Breast epithelium (tissue), 4 donors: ENCODE results near the gene PACSIN3. TPM values are rescaled to one million over a fixed set of nuclear protein-coding genes. Genes with fewer than 3 reads are reported as not detected.

Experiments
- DNase-seq, 2 donors: peaks; one replicate each; pipeline ENCODE4 v3.0.0-alpha.2; 2019; ENCODE audit warnings: low spot score in 2 of 2
- H3K27ac ChIP-seq, 2 donors: fragments of 200-600 bp; sonication (generic) in 1 of 2; one replicate each; pipeline ENCODE4 v1.5.1; 2016 to 2019; ENCODE audit warnings: mild to moderate bottlenecking in 1 of 2
- H3K27me3 ChIP-seq, 2 donors: fragments of 200-600 bp; sonication (generic) in 1 of 2; one replicate each; pipeline versions ENCODE4 v1.5.1 to v1.6.0; 2017 to 2019; ENCODE audit warnings: control low read depth in 1 of 2, mild to moderate bottlenecking in 1 of 2
- H3K36me3 ChIP-seq: fragments of 200-600 bp; one replicate; pipeline ENCODE4 v1.5.1; 2019
- H3K4me1 ChIP-seq, 2 donors: fragments of 200-600 bp; sonication (generic); one replicate each; pipeline ENCODE4 v1.5.1; 2016 to 2019; ENCODE audit warnings: control low read depth in 1 of 2
- H3K4me3 ChIP-seq, 3 donors: fragments of 200-600 bp; sonication (generic); 1 replicate in 2 of 3; 2 replicates in 1 of 3; pipeline ENCODE4 v1.5.1; 2016 to 2019; ENCODE audit warnings: mild to moderate bottlenecking in 3 of 3, moderate library complexity in 2 of 3
- H3K9me3 ChIP-seq, 2 donors: fragments of 200-600 bp; sonication (generic) in 1 of 2; one replicate each; pipeline ENCODE4 v1.5.1; 2016 to 2019; ENCODE audit warnings: control low read depth in 1 of 2
- POLR2A ChIP-seq: fragments of 450-650 bp; IDR thresholded peaks from one replicate; pipeline ENCODE4 v1.6.1; 2016; ENCODE audit warnings: antibody characterized with exemption, mild to moderate bottlenecking, moderate library complexity
- POLR2AphosphoS5 ChIP-seq, 3 donors: sonication (generic); formaldehyde crosslinking; IDR thresholded peaks; one replicate each; pipeline ENCODE4 v1.6.1; 2017; ENCODE audit warnings: antibody characterized with exemption in 3 of 3
- intact Hi-C: fragments of 100-400 bp; cut with DNase I; formaldehyde crosslinking; loops from one replicate; pipeline ENCODE4 v1.15.1; 2023; ENCODE audit warnings: low total_unique reads
- total RNA-seq, 3 donors: library from RNA; depleted of rRNA; stranded (reverse); fragments of >200 nt; gene quantifications; one replicate each; pipeline ENCODE4 v1.1.0, GENCODE V29; 2016
- TF ChIP-seq, protein P1 (sequence below), 3 donors: fragments of 450-650 bp; IDR thresholded peaks; one replicate each; pipeline ENCODE4 v1.5.1; 2016 to 2017; ENCODE audit warnings: antibody characterized with exemption in 3 of 3, mild to moderate bottlenecking in 3 of 3, moderate library complexity in 3 of 3

The PACSIN3 gene
- total RNA-seq, 3 donors from 2014 or later, result 9.9 to 47.3 (median 33.1) TPM

DNA sequence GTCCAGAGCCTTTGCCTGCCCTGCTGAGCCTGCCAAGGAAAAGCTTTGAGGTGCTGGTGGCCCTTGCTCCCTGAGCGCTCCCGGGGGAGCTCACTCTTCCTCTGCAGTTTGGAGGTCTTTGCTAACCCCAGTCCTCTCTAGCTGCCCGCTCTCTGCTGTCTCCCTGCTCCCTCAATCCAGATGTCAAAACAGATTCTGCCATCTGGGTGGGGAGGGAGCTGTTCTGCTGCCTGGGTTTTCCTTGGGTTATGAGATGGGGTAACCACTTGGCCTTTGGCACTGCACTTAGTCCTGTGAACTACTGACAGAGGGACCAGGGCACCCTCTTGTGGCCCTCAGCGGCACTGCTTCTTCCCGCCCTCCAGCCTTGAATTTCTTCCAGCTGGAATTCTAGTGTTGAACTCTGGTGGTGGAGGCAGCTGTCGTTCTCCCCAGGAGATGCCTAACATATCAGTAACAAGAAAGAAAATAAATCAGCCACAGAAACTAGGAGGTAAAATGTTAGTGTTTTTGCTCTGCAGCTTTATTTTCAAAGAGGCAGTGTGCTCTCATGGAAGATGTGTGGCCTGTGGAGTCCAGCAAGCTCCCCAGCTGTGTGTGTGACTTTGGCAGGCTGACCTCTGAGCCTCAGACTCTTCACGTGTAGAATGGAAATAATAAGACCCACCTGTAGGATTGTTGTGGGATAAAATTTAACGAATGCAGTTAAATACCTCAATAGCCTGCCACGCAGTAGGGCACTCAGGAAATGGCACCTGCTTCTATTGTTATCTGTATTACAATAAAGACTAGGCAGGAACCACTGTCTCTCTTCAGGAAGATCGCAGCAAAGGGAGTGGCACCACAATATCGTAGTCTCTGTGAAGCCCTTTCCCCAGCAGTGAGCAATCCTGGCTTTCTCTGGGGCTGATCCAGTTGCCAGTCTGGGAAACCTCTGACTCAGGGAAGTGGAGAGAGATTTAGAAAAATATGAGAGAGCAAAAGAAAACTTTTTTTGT lies 33.0 kb downstream of the PACSIN3 start:
- no peak overlapping the region for H3K27ac ChIP-seq
- DNase-seq, result peak; percentile 67 to 79
- peak; percentile 21 to 43 (median 32) for TF ChIP-seq POLR2AphosphoS5 (IDR thresholded peaks at IDR 0.05)
- TF ChIP-seq, protein P1, sequence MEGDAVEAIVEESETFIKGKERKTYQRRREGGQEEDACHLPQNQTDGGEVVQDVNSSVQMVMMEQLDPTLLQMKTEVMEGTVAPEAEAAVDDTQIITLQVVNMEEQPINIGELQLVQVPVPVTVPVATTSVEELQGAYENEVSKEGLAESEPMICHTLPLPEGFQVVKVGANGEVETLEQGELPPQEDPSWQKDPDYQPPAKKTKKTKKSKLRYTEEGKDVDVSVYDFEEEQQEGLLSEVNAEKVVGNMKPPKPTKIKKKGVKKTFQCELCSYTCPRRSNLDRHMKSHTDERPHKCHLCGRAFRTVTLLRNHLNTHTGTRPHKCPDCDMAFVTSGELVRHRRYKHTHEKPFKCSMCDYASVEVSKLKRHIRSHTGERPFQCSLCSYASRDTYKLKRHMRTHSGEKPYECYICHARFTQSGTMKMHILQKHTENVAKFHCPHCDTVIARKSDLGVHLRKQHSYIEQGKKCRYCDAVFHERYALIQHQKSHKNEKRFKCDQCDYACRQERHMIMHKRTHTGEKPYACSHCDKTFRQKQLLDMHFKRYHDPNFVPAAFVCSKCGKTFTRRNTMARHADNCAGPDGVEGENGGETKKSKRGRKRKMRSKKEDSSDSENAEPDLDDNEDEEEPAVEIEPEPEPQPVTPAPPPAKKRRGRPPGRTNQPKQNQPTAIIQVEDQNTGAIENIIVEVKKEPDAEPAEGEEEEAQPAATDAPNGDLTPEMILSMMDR (IDR thresholded peaks at IDR 0.05), result peak; percentile 86 to 96 (median 94)
- TF ChIP-seq POLR2A, result no peak
- H3K36me3 ChIP-seq, result no peaks in the 10 kb centered on the region
- peaks cover 0 to 7% of the 10 kb centered on the region in 2 donors for H3K4me1 ChIP-seq
- no peaks in the 10 kb centered on the region for H3K9me3 ChIP-seq
- no peaks in the 10 kb centered on the region for H3K27me3 ChIP-seq
- no peak overlapping the region for H3K4me3 ChIP-seq
- intact Hi-C loops, result loop anchor here (5.0 kb wide), 1 partner anchor 261 kb away; no protein-coding TSS in a partner anchor

DNA sequence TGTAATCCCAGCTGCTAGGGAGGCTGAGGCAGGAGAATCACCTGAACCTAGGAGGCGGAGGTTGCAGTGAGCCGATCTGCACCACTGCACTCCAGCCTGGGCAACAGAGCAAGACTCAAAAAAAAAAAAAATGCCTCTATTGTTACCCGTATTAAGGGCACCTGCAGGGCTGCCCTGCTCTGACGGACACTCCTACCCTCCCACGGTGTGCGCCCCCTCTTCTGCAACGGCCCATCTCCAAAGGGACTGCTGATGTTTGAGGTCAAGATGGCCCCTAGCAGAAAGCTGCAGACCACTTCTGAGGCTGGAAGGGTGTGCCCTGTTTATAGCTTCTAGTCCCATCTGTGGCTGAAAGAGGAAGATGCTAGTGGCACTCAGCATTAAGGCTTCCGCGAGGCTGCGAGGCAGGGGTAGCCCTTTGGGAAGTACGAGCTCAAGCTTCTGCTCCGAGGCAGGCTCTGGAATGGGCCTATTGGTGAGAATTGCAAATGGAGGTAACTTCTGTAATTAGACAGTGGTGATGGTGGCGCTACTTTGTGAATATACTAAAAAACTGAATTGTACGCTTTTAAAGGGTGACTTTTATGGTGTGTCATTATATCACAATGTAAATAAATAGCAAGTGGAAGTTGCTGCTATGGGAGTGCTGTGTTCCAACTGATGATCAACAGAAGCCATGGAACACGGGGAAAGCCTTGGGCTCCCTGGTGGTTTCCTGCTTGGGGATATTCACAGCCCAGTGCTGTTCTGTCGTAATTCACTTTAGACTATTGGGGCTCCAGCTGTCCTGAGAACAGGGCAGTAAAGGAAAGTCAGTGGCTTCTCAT lies 33.9 kb downstream of the PACSIN3 start:
- intact Hi-C loops, result loop anchor here (5.0 kb wide), 1 partner anchor 260 kb away; no protein-coding TSS in a partner anchor
- Histone ChIP-seq H3K9me3 (no peaks in the 10 kb centered on the region), H3K36me3 (no peaks in the 10 kb centered on the region), H3K4me1 (peaks cover 0 to 7% of the 10 kb centered on the region in 2 donors), H3K4me3 (no peak overlapping the region), H3K27me3 (no peaks in the 10 kb centered on the region), H3K27ac (no peak overlapping the region)
- no peak for DNase-seq
- no peak for TF ChIP-seq POLR2A
- TF ChIP-seq POLR2AphosphoS5 (IDR thresholded peaks at IDR 0.05), result no peak
- TF ChIP-seq, protein P1 (IDR thresholded peaks at IDR 0.05), result no peak

DNA sequence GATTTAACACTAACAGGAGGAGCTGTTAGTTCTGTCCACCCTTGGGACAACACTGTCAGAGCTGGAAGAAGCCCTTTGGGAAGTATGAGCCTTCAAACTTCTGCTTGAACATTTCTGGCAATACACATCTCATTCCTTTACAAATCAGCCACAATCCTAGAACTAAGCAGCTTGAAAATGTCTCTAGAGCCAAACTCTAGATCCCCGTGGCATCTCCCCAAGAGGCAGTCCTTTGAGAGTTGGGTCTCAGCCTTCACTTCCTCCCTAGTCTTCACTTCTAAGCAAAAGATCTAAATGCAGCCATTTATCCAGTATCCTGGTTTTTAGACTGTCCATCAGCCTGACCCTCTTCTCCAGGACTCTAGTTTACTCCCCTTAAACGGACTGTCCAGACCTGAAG lies 36.5 kb downstream of the PACSIN3 start:
- H3K27me3 ChIP-seq, result no peaks in the 10 kb centered on the region
- peaks cover 0 to 7% of the 10 kb centered on the region in 2 donors for H3K4me1 ChIP-seq
- TF ChIP-seq, protein P1 (IDR thresholded peaks at IDR 0.05), result no peak
- TF ChIP-seq POLR2A, result no peak
- TF ChIP-seq POLR2AphosphoS5 (IDR thresholded peaks at IDR 0.05), result no peak
- no peak for DNase-seq
- H3K36me3 ChIP-seq, result no peaks in the 10 kb centered on the region
- H3K27ac ChIP-seq, result peak overlapping the region in 1 of 2 donors; percentile 48
- H3K4me3 ChIP-seq, result no peak overlapping the region
- no peaks in the 10 kb centered on the region for H3K9me3 ChIP-seq
- intact Hi-C loops, result loop anchor here (5.0 kb wide), 1 partner anchor 257 kb away; no protein-coding TSS in a partner anchor

DNA sequence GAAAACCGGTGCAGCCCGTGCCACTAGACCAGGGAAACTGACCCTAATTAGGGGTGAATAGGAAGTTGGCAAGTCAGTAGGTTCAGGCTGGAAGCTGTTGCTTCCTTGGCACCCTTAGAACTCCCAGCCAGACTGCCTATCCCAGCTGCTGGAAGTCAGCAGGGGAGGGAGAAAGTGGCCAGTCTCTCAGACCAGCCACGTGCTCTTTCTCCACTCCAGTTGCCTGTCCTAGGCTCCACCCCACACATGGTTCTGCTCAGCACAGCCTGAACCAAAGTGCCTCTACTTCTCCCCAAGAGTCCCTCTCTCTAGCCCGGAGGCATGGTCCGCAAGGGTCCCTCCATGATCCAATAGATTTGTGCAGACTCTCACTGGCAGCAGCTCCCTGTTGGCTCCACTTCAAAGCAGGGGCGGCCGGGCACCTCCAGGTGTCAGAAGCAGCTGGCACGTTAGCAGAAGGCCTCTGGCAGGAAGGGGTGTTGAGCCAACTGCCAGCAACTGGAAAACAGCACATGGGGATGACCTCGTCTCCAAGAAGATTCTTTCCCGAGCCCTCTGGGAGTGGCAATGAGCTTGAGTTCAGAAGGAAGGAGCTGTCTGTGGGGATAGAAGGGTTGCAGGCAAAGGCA lies 37.2 kb downstream of the PACSIN3 start:
- Histone ChIP-seq H3K27ac (peak overlapping the region; percentile 30 to 48), H3K9me3 (no peaks in the 10 kb centered on the region), H3K27me3 (no peaks in the 10 kb centered on the region), H3K4me3 (no peak overlapping the region), H3K4me1 (peaks cover 0 to 7% of the 10 kb centered on the region in 2 donors), H3K36me3 (no peaks in the 10 kb centered on the region)
- no peak for DNase-seq
- TF ChIP-seq, protein P1 (IDR thresholded peaks at IDR 0.05), result no peak
- TF ChIP-seq POLR2AphosphoS5 (IDR thresholded peaks at IDR 0.05) (no peak), POLR2A (no peak)
- intact Hi-C loops, result no loop called here
